GM12878 (cell line): ENCODE measurements around the gene SCRN2. TPM values are rescaled to one million over a fixed set of nuclear protein-coding genes. Genes with fewer than 3 reads are reported as not detected.

ENCODE experiments used
- ATAC-seq: fragments of 200-7000 bp; cut with Tn5 transposase; 3 replicates; pipeline ENCODE4 v1.9.1; 2020; ENCODE audit warnings: mild to moderate bottlenecking, moderate library complexity
- BruUV-seq: library from RNA; stranded (reverse); fragments of 400-500 nt; replicated peaks from 2 replicates; lab custom pipeline; 2021; lab: Mats Ljungman, UMichigan
- CTCF ChIA-PET: fragments of 300-600 bp; sonication (Branson Sonifier 250); formaldehyde crosslinking; extraction: SDS; loops from one replicate; lab custom pipeline; 2021; ENCODE audit warnings: inconsistent platforms; lab: Yijun Ruan, JAX
- POLR2A ChIA-PET: fragments of 350-600 bp; formaldehyde crosslinking; extraction: SDS; loops from one replicate; lab custom pipeline; 2021; ENCODE audit warnings: inconsistent platforms; lab: Charles Lee
- RAD21 ChIA-PET: fragments of 300-600 bp; sonication (Branson Sonifier 250); formaldehyde crosslinking; loops from one replicate; lab custom pipeline; 2023; ENCODE audit warnings: antibody characterized with exemption; ENCODE audit not compliant: unreplicated experiment; lab: Charles Lee
- SMC1A ChIA-PET: fragments of 300-600 bp; sonication (Branson Sonifier 250); formaldehyde crosslinking; loops from one replicate; lab custom pipeline; 2023; ENCODE audit not compliant: unreplicated experiment, uncharacterized antibody; lab: Charles Lee
- DNase-seq: peaks from one replicate; pipeline ENCODE4 v3.0.0-alpha.2; 2011; ENCODE audit warnings: low read depth, low spot score
- FAIRE-seq: peaks from 3 replicates; lab custom pipeline; 2011; peaks lifted over from hg19 to GRCh38; lab: Jason Lieb, UNC
- H2AFZ ChIP-seq: 2 replicates; pipeline ENCODE4 v1.6.0; 2011; ENCODE audit warnings: low read depth, low read length, control low read depth; ENCODE audit not compliant: control insufficient read depth
- H3K27ac ChIP-seq: 2 replicates; pipeline ENCODE4 v1.5.1; 2011; ENCODE audit warnings: control low read depth; ENCODE audit not compliant: control insufficient read depth, insufficient read depth
- H3K27me3 ChIP-seq, 2 experiments: replicated peaks in 1 of 2; 2 replicates each; pipeline versions ENCODE4 v1.6.0 to v1.6.1; 2011; ENCODE audit warnings: low read length in 1 of 2; ENCODE audit not compliant: control insufficient read depth in 2 of 2, insufficient read depth in 2 of 2
- H3K36me3 ChIP-seq, 2 experiments: 2 replicates each; pipeline ENCODE4 v1.5.1; 2011; ENCODE audit warnings: low read length in 1 of 2; ENCODE audit not compliant: control insufficient read depth in 2 of 2, insufficient read depth in 2 of 2
- H3K4me1 ChIP-seq: 2 replicates; pipeline ENCODE4 v1.6.1; 2011; ENCODE audit warnings: mild to moderate bottlenecking, low read length, moderate library complexity, mixed read lengths; ENCODE audit not compliant: control insufficient read depth, insufficient read depth
- H3K4me2 ChIP-seq: 2 replicates; pipeline ENCODE4 v1.6.0; 2011; ENCODE audit warnings: control low read depth; ENCODE audit not compliant: control insufficient read depth, insufficient read depth
- H3K4me3 ChIP-seq: fragments of 200-600 bp; sonication (generic); 2 replicates; pipeline ENCODE4 v1.5.1; 2016
- H3K79me2 ChIP-seq: 2 replicates; pipeline ENCODE4 v1.6.0; 2011; ENCODE audit warnings: low read length; ENCODE audit not compliant: control insufficient read depth, insufficient read depth
- H3K9ac ChIP-seq: 2 replicates; pipeline ENCODE4 v1.8.0; 2011; ENCODE audit warnings: low read length, control low read depth, mixed read lengths; ENCODE audit not compliant: control insufficient read depth, insufficient read depth
- H3K9me3 ChIP-seq: replicated peaks from 3 replicates; pipeline ENCODE4 v1.5.1; 2011; ENCODE audit warnings: mild to moderate bottlenecking, low read length; ENCODE audit not compliant: control insufficient read depth, insufficient read depth
- H4K20me1 ChIP-seq: 2 replicates; pipeline ENCODE4 v1.6.0; 2011; ENCODE audit not compliant: control insufficient read depth, insufficient read depth
- CBFB ChIP-seq: IDR thresholded peaks from 2 replicates; pipeline ENCODE4 v1.6.1; 2016; ENCODE audit warnings: antibody characterized with exemption, low read depth
- CHD4 ChIP-seq: fragments of 200-600 bp; sonication (generic); IDR thresholded peaks from 2 replicates; pipeline ENCODE4 v1.6.1; 2016; ENCODE audit warnings: mild to moderate bottlenecking
- E4F1 ChIP-seq: fragments of 450-650 bp; IDR thresholded peaks from 2 replicates; pipeline ENCODE4 v1.6.1; 2018; ENCODE audit warnings: borderline replicate concordance, mild to moderate bottlenecking; ENCODE audit not compliant: partially characterized antibody
- IRF5 ChIP-seq: fragments of 450-650 bp; IDR thresholded peaks from 2 replicates; pipeline ENCODE4 v1.6.1; 2017; ENCODE audit warnings: borderline replicate concordance
- NR2C1 ChIP-seq: fragments of 450-650 bp; IDR thresholded peaks from 2 replicates; pipeline ENCODE4 v1.6.1; 2017; ENCODE audit warnings: antibody characterized with exemption, mild to moderate bottlenecking, moderate library complexity
- NR2F1 ChIP-seq: fragments of 450-650 bp; conservative IDR thresholded peaks from 2 replicates; pipeline ENCODE4 v1.6.1; 2017; ENCODE audit warnings: mild to moderate bottlenecking
- RAD51 ChIP-seq: fragments of 450-650 bp; IDR thresholded peaks from 2 replicates; pipeline ENCODE4 v1.6.1; 2016; ENCODE audit warnings: moderate library complexity, mild to moderate bottlenecking, inconsistent platforms
- SRF ChIP-seq, 2 experiments: IDR thresholded peaks; 2 replicates each; pipeline ENCODE4 v1.6.1; 2011; ENCODE audit warnings: low read depth in 2 of 2, low read length in 2 of 2, mild to moderate bottlenecking in 1 of 2, moderate library complexity in 1 of 2
- TCF7 ChIP-seq: IDR thresholded peaks from 2 replicates; pipeline ENCODE4 v1.6.1; 2014; ENCODE audit warnings: antibody characterized with exemption, borderline replicate concordance
- ZBED1 ChIP-seq: IDR thresholded peaks from 2 replicates; pipeline ENCODE4 v1.6.1; 2016; ENCODE audit warnings: borderline replicate concordance
- WGBS: methylation state at CpG from one replicate; pipeline ENCODE4 v1.1.6; 2016; ENCODE audit warnings: low lambda C conversion rate; ENCODE audit not compliant: insufficient replicate concordance, insufficient coverage; ENCODE audit errors: missing lambda C conversion rate; 5-methylcytosine and 5-hydroxymethylcytosine counted together
- in situ Hi-C: fragments of 300-500 bp; cut with MboI; formaldehyde crosslinking; loops from 9 replicates; pipeline ENCODE4 v1.14.3; 2018; ENCODE audit warnings: mixed read lengths
- intact Hi-C: fragments of 100-400 bp; cut with micrococcal nuclease; formaldehyde crosslinking; loops from one replicate; pipeline ENCODE4 v1.14.2; 2022; ENCODE audit not compliant: unreplicated experiment
- polyA plus RNA-seq, 11 experiments: library from polyadenylated mRNA; depleted of rRNA in 4 of 11; unstranded in 6 of 11; stranded (reverse) in 5 of 11; fragments of >200 nt; fragmentation: Nextera tagmentation in 4 of 11; fragmentation: Illumina TruSeq in 1 of 11; extraction: Ambion mirVana in 4 of 11; extraction: Trizol in 1 of 11; gene quantifications; 1 replicate in 1 of 11; 2 replicates in 10 of 11; pipeline versions ENCODE4 v1.2.1 to v1.2.3, GENCODE V29; 2011 to 2016; ENCODE audit warnings: inconsistent platforms in 2 of 11, missing spikeins in 2 of 11, low read depth in 1 of 11
- total RNA-seq, 4 experiments: library from RNA; depleted of rRNA in 3 of 4; stranded (reverse); fragments of >200 nt in 3 of 4; fragmentation: Illumina TruSeq in 1 of 4; extraction: Trizol in 1 of 4; gene quantifications; 2 replicates each; pipeline versions ENCODE4 v1.2.1 to v1.2.3, GENCODE V29; 2013 to 2021

SCRN2 gene
- total and polyA plus RNA-seq, 10 of the 15 experiments (the other 5 are each of a cell fraction or from before 2014, with no cell fraction given), result 0.34 to 33.3 (median 20.1) TPM

GRCh38 chr17:47878203-47879027 lies 37.3 kb upstream of the SCRN2 start:
- no peaks in the 10 kb centered on the region for H3K9me3 ChIP-seq
- ATAC-seq (no peak), DNase-seq (no peak), FAIRE-seq (no peak)
- in situ Hi-C loops, result no loop called here
- no TSS peak for BruUV-seq
- TF ChIP-seq NR2C1, result 0 out of 2 replicates have a peak, but pooled peaks have one; percentile 9
- no peak for TF ChIP-seq ZBED1
- H3K27me3 ChIP-seq, result peaks cover 4 to 5% of the 10 kb centered on the region in 2 experiments; a peak in 3 of 4 replicates
- no peaks in the 10 kb centered on the region for H3K36me3 ChIP-seq
- ChIA-PET CTCF (interaction anchor here (1.0 kb wide), 1 partner anchor 246 kb away, joined by 3 read pairs; no protein-coding TSS in a partner anchor), RAD21 (no interaction called here), POLR2A (no interaction called here), SMC1A (no interaction called here)
- H4K20me1 ChIP-seq, result no peaks in the 10 kb centered on the region
- H2AFZ ChIP-seq, result no peak overlapping the region
- no peak overlapping the region for H3K9ac ChIP-seq
- H3K4me2 ChIP-seq, result no peak overlapping the region
- H3K4me3 ChIP-seq, result no peak overlapping the region
- H3K27ac ChIP-seq, result no peak overlapping the region
- H3K79me2 ChIP-seq, result no peaks in the 10 kb centered on the region
- H3K4me1 ChIP-seq, result peaks cover 2% of the 10 kb centered on the region; the same call in 1 of the 2 replicates
- WGBS, result 22% methylated on average over 10 of the region's 10 CpGs
- intact Hi-C loops, result no loop called here

GRCh38 chr17:47877368-47878034 lies 36.4 kb upstream of the SCRN2 start:
- Histone ChIP-seq H3K9ac (no peak overlapping the region), H3K4me2 (no peak overlapping the region), H3K27me3 (peaks cover 4 to 7% of the 10 kb centered on the region in 2 experiments; a peak in 3 of 4 replicates), H3K79me2 (no peaks in the 10 kb centered on the region), H2AFZ (no peak overlapping the region), H3K4me1 (peaks cover 6% of the 10 kb centered on the region; the same call in 1 of the 2 replicates), H3K27ac (no peak overlapping the region), H4K20me1 (no peaks in the 10 kb centered on the region), H3K9me3 (no peaks in the 10 kb centered on the region), H3K4me3 (no peak overlapping the region), H3K36me3 (no peaks in the 10 kb centered on the region)
- DNase-seq (no peak), ATAC-seq (no peak), FAIRE-seq (no peak)
- 35% methylated on average over 9 of the region's 9 CpGs for WGBS
- SMC1A ChIA-PET, result no interaction called here
- BruUV-seq, result no TSS peak
- in situ Hi-C loops, result no loop called here
- intact Hi-C loops, result no loop called here
- POLR2A ChIA-PET, result no interaction called here
- CTCF ChIA-PET, result no interaction called here
- RAD21 ChIA-PET, result no interaction called here
- TF ChIP-seq CHD4, result no peak
- TF ChIP-seq CBFB, result no peak
- no peak for TF ChIP-seq RAD51
- no peak for TF ChIP-seq SRF (IDR thresholded peaks at IDR 0.05; ENCODE audit: low read depth in 2 of 2, low read length in 2 of 2)
- no peak for TF ChIP-seq IRF5
- no peak for TF ChIP-seq NR2F1
- TF ChIP-seq E4F1, result no peak
- TF ChIP-seq TCF7, result no peak
